ENCODE measurements around the gene CTNND2. TPM values are rescaled to one million over a fixed set of nuclear protein-coding genes. Genes with fewer than 3 reads are reported as not detected.
"Not testable (repeated sequence)": the region's sequence is repeated elsewhere in the genome, so short reads cannot be mapped to it uniquely, and the experiment has no call there.

Gene CTNND2
- total RNA-seq, 2 experiments from 2014 or later = not detected

GRCh38 chr5:11853796-11854195 lies 50.5 kb downstream of the CTNND2 start:
- Mint-ChIP-seq H3K4me3 (no peak overlapping the region), H3K4me1 (no peaks in the 10 kb centered on the region), H3K36me3 (ENCODE audit: low read depth) (no peaks in the 10 kb centered on the region), H3K27me3 (no peaks in the 10 kb centered on the region), H3K9me3 (no peaks in the 10 kb centered on the region), H3K27ac (no peak overlapping the region)
- ChIA-PET POLR2A (no interaction called here), CTCF (interaction anchor here (0.6 to 0.7 kb wide), 2 partner anchors 61 to 183 kb away, joined by 3 read pairs; no protein-coding TSS in a partner anchor)
- no peak for DNase-seq

- no peak overlapping the region for H3K4me3 Mint-ChIP-seq
- no peaks in the 10 kb centered on the region for H3K36me3 Mint-ChIP-seq (ENCODE audit: low read depth)
- no peaks in the 10 kb centered on the region for H3K4me1 Mint-ChIP-seq
- H3K27me3 Mint-ChIP-seq = no peaks in the 10 kb centered on the region
- no peak for DNase-seq
- H3K27ac Mint-ChIP-seq = no peak overlapping the region
- H3K9me3 Mint-ChIP-seq = no peaks in the 10 kb centered on the region
- ChIA-PET CTCF (no interaction called here), POLR2A (no interaction called here)
Measured at GRCh38 chr5:11853140-11853539, 51.1 kb downstream of the CTNND2 start.

- Mint-ChIP-seq H3K4me1 (no peaks in the 10 kb centered on the region), H3K27me3 (no peaks in the 10 kb centered on the region), H3K27ac (no peak overlapping the region), H3K9me3 (no peaks in the 10 kb centered on the region), H3K36me3 (ENCODE audit: low read depth) (no peaks in the 10 kb centered on the region), H3K4me3 (no peak overlapping the region)
- no peak for DNase-seq
- POLR2A ChIA-PET = no interaction called here
- CTCF ChIA-PET = no interaction called here
Measured at GRCh38 chr5:11852717-11853087, 51.5 kb downstream of the CTNND2 start.

GRCh38 chr5:11851965-11852716 lies 52.1 kb downstream of the CTNND2 start:
- H3K4me1 Mint-ChIP-seq = no peaks in the 10 kb centered on the region

GRCh38 chr5:11851416-11851815 lies 52.8 kb downstream of the CTNND2 start:
- no peaks in the 10 kb centered on the region for H3K4me1 Mint-ChIP-seq
- no peak for DNase-seq
- CTCF ChIA-PET = no interaction called here
- POLR2A ChIA-PET = no interaction called here
- no peaks in the 10 kb centered on the region for H3K27me3 Mint-ChIP-seq
- no peaks in the 10 kb centered on the region for H3K9me3 Mint-ChIP-seq
- no peak overlapping the region for H3K27ac Mint-ChIP-seq
- H3K36me3 Mint-ChIP-seq (ENCODE audit: low read depth) = no peaks in the 10 kb centered on the region
- no peak overlapping the region for H3K4me3 Mint-ChIP-seq

More at GRCh38 chr5:11851965-11852716, 52.1 kb downstream of the CTNND2 start:
- DNase-seq = no peak
- no peak overlapping the region for H3K4me3 Mint-ChIP-seq
- H3K9me3 Mint-ChIP-seq = no peaks in the 10 kb centered on the region
- H3K27me3 Mint-ChIP-seq = no peaks in the 10 kb centered on the region
- H3K27ac Mint-ChIP-seq = no peak overlapping the region
- H3K36me3 Mint-ChIP-seq (ENCODE audit: low read depth) = no peaks in the 10 kb centered on the region
- CTCF ChIA-PET = no interaction called here
- POLR2A ChIA-PET = no interaction called here

GRCh38 chr5:11828566-11828965 lies 75.7 kb downstream of the CTNND2 start:
- not testable (repeated sequence) for H3K4me3 Mint-ChIP-seq

GRCh38 chr5:11822598-11822997 lies 81.6 kb downstream of the CTNND2 start:
- ChIA-PET CTCF (no interaction called here), POLR2A (no interaction called here)
- H3K9me3 Mint-ChIP-seq = no peaks in the 10 kb centered on the region
- no peak overlapping the region for H3K27ac Mint-ChIP-seq
- no peaks in the 10 kb centered on the region for H3K36me3 Mint-ChIP-seq (ENCODE audit: low read depth)
- no peak for DNase-seq
- no peaks in the 10 kb centered on the region for H3K4me1 Mint-ChIP-seq
- H3K27me3 Mint-ChIP-seq = no peaks in the 10 kb centered on the region
- H3K4me3 Mint-ChIP-seq = no peak overlapping the region

More at GRCh38 chr5:11828566-11828965, 75.7 kb downstream of the CTNND2 start:
- H3K27ac Mint-ChIP-seq; H3K27me3 Mint-ChIP-seq; CTCF ChIA-PET; H3K36me3 Mint-ChIP-seq (ENCODE audit: low read depth); H3K4me1 Mint-ChIP-seq; POLR2A ChIA-PET; DNase-seq: not testable (repeated sequence)
- H3K9me3 Mint-ChIP-seq = peaks cover 14% of the 10 kb centered on the region

GRCh38 chr5:11815916-11816315 lies 88.3 kb downstream of the CTNND2 start:
- Mint-ChIP-seq H3K27me3 (no peaks in the 10 kb centered on the region), H3K27ac (no peak overlapping the region), H3K4me1 (no peaks in the 10 kb centered on the region), H3K4me3 (no peak overlapping the region), H3K36me3 (ENCODE audit: low read depth) (no peaks in the 10 kb centered on the region), H3K9me3 (no peaks in the 10 kb centered on the region)
- DNase-seq = no peak
- POLR2A ChIA-PET = no interaction called here
- CTCF ChIA-PET = no interaction called here

GRCh38 chr5:11815481-11815880 lies 88.8 kb downstream of the CTNND2 start:
- H3K9me3 Mint-ChIP-seq = no peaks in the 10 kb centered on the region
- H3K27ac Mint-ChIP-seq = no peak overlapping the region
- no peaks in the 10 kb centered on the region for H3K27me3 Mint-ChIP-seq
- DNase-seq = no peak
- ChIA-PET CTCF (no interaction called here), POLR2A (no interaction called here)
- no peaks in the 10 kb centered on the region for H3K36me3 Mint-ChIP-seq (ENCODE audit: low read depth)
- no peak overlapping the region for H3K4me3 Mint-ChIP-seq
- H3K4me1 Mint-ChIP-seq = no peaks in the 10 kb centered on the region

- H3K36me3 Mint-ChIP-seq (ENCODE audit: low read depth) = no peaks in the 10 kb centered on the region
- H3K4me3 Mint-ChIP-seq = no peak overlapping the region
- POLR2A ChIA-PET = no interaction called here
- DNase-seq = no peak
- no peak overlapping the region for H3K27ac Mint-ChIP-seq
- H3K27me3 Mint-ChIP-seq = no peaks in the 10 kb centered on the region
- CTCF ChIA-PET = no interaction called here
- no peaks in the 10 kb centered on the region for H3K4me1 Mint-ChIP-seq
- H3K9me3 Mint-ChIP-seq = no peaks in the 10 kb centered on the region
Measured at GRCh38 chr5:11814373-11814772, 89.9 kb downstream of the CTNND2 start.

- ChIA-PET CTCF (no interaction called here), POLR2A (no interaction called here)
- no peaks in the 10 kb centered on the region for H3K4me1 Mint-ChIP-seq
Measured at GRCh38 chr5:11809407-11809806, 94.8 kb downstream of the CTNND2 start.

GRCh38 chr5:11803436-11803835 lies 100.8 kb downstream of the CTNND2 start:
- no peaks in the 10 kb centered on the region for H3K9me3 Mint-ChIP-seq

More at GRCh38 chr5:11809407-11809806, 94.8 kb downstream of the CTNND2 start:
- H3K36me3 Mint-ChIP-seq (ENCODE audit: low read depth) = no peaks in the 10 kb centered on the region
- no peak for DNase-seq
- no peaks in the 10 kb centered on the region for H3K9me3 Mint-ChIP-seq
- H3K27ac Mint-ChIP-seq = no peak overlapping the region
- H3K27me3 Mint-ChIP-seq = no peaks in the 10 kb centered on the region
- H3K4me3 Mint-ChIP-seq = no peak overlapping the region

GRCh38 chr5:11801061-11801460 lies 103.2 kb downstream of the CTNND2 start:
- Mint-ChIP-seq H3K4me3 (no peak overlapping the region), H3K4me1 (no peaks in the 10 kb centered on the region), H3K27ac (no peak overlapping the region), H3K9me3 (no peaks in the 10 kb centered on the region), H3K27me3 (no peaks in the 10 kb centered on the region), H3K36me3 (ENCODE audit: low read depth) (no peaks in the 10 kb centered on the region)
- ChIA-PET CTCF (no interaction called here), POLR2A (no interaction called here)
- no peak for DNase-seq

More at GRCh38 chr5:11803436-11803835, 100.8 kb downstream of the CTNND2 start:
- no peak overlapping the region for H3K27ac Mint-ChIP-seq
- no peaks in the 10 kb centered on the region for H3K36me3 Mint-ChIP-seq (ENCODE audit: low read depth)
- DNase-seq = no peak
- no peaks in the 10 kb centered on the region for H3K27me3 Mint-ChIP-seq
- no peak overlapping the region for H3K4me3 Mint-ChIP-seq
- ChIA-PET CTCF (no interaction called here), POLR2A (no interaction called here)
- H3K4me1 Mint-ChIP-seq = no peaks in the 10 kb centered on the region

GRCh38 chr5:11797132-11797531 lies 107.1 kb downstream of the CTNND2 start:
- CTCF ChIA-PET = no interaction called here
- Mint-ChIP-seq H3K9me3 (no peaks in the 10 kb centered on the region), H3K27me3 (no peaks in the 10 kb centered on the region), H3K27ac (no peak overlapping the region), H3K4me3 (no peak overlapping the region), H3K4me1 (no peaks in the 10 kb centered on the region), H3K36me3 (ENCODE audit: low read depth) (no peaks in the 10 kb centered on the region)
- no peak for DNase-seq
- POLR2A ChIA-PET = no interaction called here

All from activated CD4-positive, alpha-beta T cell treated with anti-CD3 and anti-CD28 coated beads, Interleukin-2, amount 10 ng/mL, durations not matched to agents 7 days and 5 days (primary cell).